ENCODE measurements around the gene SPIN1.

Gene SPIN1

DNA sequence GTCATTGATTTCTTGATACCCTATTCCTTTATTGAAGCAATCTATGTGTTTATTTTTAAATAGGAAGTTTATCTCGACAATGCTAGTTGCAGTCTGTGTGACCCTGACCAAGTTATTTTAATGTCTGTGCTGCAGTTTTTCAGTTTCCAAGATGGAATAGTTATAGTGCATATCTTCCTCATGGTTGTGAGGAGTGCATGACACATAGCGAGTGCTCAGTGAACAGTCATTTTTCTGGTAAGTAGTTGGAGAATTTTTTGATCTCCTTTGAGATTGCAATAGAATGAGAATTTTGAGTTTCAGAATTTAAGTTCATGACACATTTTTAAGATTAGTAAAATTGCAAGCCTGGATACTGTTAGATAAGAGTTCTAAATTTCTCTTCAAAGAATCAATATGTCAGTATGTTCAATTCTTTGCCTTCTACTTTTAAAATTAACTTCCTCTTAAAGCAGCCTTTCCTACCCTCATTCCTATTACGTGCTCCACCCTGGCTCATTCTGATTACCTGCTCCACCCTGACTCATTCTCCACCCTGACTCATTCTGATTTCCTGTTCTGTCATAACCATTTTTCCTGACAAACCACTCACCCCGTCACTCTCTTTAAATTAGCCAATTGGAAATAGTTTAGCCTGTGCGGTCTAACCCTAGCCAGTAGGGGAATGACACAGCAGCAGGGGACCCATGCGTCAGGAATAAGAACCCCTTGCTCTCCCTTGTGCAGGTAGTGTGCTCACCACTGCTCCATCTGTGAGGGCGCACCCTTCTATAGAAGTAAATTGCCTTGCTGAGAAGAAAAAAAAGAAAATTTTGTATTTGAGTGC lies 30.7 kb downstream of the SPIN1 start:
- DNase-seq (ENCODE audit: insufficient read length, low spot score) (no peak), FAIRE-seq (no peak)
- TF ChIP-seq, protein P1, sequence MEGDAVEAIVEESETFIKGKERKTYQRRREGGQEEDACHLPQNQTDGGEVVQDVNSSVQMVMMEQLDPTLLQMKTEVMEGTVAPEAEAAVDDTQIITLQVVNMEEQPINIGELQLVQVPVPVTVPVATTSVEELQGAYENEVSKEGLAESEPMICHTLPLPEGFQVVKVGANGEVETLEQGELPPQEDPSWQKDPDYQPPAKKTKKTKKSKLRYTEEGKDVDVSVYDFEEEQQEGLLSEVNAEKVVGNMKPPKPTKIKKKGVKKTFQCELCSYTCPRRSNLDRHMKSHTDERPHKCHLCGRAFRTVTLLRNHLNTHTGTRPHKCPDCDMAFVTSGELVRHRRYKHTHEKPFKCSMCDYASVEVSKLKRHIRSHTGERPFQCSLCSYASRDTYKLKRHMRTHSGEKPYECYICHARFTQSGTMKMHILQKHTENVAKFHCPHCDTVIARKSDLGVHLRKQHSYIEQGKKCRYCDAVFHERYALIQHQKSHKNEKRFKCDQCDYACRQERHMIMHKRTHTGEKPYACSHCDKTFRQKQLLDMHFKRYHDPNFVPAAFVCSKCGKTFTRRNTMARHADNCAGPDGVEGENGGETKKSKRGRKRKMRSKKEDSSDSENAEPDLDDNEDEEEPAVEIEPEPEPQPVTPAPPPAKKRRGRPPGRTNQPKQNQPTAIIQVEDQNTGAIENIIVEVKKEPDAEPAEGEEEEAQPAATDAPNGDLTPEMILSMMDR (IDR thresholded peaks at IDR 0.05; ENCODE audit: insufficient read depth, missing control alignments) = no peak

DNA sequence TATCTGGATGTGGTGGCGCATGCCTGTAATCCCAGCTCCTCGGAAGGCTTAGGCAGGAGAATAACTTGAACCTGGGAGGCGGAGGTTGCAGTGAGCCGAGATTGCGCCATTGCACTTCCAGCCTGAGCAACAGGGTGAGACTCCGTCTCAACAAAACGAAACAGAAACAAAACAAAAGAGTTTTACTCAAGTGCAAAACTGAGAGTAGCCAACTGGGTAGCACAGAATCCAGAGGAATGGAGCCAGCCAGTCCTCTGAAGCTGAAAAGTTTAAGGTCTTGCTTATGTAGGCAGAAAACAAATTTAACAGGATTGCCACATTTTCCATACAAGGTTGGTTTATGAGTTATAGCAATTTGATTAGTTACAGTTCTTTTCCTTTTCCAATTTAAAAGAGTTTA lies 32.0 kb downstream of the SPIN1 start:
- no peak for FAIRE-seq
- TF ChIP-seq, protein P1 (IDR thresholded peaks at IDR 0.05; ENCODE audit: insufficient read depth, missing control alignments) = no peak
- no peak for DNase-seq (ENCODE audit: insufficient read length, low spot score)

- FAIRE-seq = no peak
- TF ChIP-seq, protein P1 (IDR thresholded peaks at IDR 0.05; ENCODE audit: insufficient read depth, missing control alignments) = no peak
Observed at GRCh38 chr9:88421348-88421747, 33.1 kb downstream of the SPIN1 start.

GRCh38 chr9:88425538-88425950 lies 37.3 kb downstream of the SPIN1 start:
- FAIRE-seq (no peak), DNase-seq (ENCODE audit: insufficient read length, low spot score) (no peak)
- TF ChIP-seq, protein P1 (IDR thresholded peaks at IDR 0.05; ENCODE audit: insufficient read depth, missing control alignments) = no peak

More at GRCh38 chr9:88421348-88421747, 33.1 kb downstream of the SPIN1 start:
- DNase-seq (ENCODE audit: insufficient read length, low spot score) = no peak

- no peak for FAIRE-seq
Observed at GRCh38 chr9:88426651-88427050, 38.4 kb downstream of the SPIN1 start.

GRCh38 chr9:88429595-88430430 lies 41.6 kb downstream of the SPIN1 start:
- DNase-seq (ENCODE audit: insufficient read length, low spot score) (no peak), FAIRE-seq (no peak)
- TF ChIP-seq, protein P1 (IDR thresholded peaks at IDR 0.05; ENCODE audit: insufficient read depth, missing control alignments) = no peak

More at GRCh38 chr9:88426651-88427050, 38.4 kb downstream of the SPIN1 start:
- no peak for DNase-seq (ENCODE audit: insufficient read length, low spot score)
- TF ChIP-seq, protein P1 (IDR thresholded peaks at IDR 0.05; ENCODE audit: insufficient read depth, missing control alignments) = no peak

Measured in D721Med (cell line).